Suppressor macrophage treated with lipopolysaccharide for 1 hour (primary cell): ENCODE results near the gene B4GALNT4.
"Not testable (repeated sequence)": the region's sequence is repeated elsewhere in the genome, so short reads cannot be mapped to it uniquely, and the experiment has no call there.

Experiments
- DNase-seq, 3 donors: peaks; one replicate each; pipeline ENCODE4 v3.0.0-alpha.2; 2020 to 2022

Gene B4GALNT4

DNA sequence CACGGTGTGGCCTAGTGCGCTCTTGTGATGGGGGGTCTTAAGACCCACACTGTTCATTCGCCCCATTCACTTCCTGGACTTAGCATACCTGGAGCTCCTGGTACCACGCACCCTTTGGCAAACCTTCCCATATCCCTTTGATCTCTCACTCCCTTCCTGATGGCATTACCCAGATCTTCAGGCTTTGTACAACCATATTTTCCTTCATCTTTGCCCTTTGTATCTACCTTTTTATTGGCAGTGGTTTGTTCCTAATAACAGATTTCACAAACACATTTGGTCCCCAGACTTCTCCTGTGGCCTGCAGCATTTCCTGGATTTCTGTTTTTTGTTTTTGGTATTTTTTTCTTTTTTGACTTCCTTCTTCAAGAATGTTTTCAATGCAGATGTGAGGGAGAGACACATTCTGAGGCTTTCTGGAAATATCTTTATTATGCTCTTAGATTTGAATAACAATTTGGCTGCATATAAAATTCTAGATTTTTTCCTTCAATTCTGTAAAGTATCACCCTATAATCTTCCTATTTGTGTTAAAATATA, 32.6 kb upstream of the B4GALNT4 start:
- DNase-seq: no peak

- DNase-seq: no peak
These were observed 31.6 kb upstream of the B4GALNT4 start for GRCh38 chr11:337711-338110.

GRCh38 chr11:339963-340362, 29.3 kb upstream of the B4GALNT4 start:
- DNase-seq: no peak

DNA sequence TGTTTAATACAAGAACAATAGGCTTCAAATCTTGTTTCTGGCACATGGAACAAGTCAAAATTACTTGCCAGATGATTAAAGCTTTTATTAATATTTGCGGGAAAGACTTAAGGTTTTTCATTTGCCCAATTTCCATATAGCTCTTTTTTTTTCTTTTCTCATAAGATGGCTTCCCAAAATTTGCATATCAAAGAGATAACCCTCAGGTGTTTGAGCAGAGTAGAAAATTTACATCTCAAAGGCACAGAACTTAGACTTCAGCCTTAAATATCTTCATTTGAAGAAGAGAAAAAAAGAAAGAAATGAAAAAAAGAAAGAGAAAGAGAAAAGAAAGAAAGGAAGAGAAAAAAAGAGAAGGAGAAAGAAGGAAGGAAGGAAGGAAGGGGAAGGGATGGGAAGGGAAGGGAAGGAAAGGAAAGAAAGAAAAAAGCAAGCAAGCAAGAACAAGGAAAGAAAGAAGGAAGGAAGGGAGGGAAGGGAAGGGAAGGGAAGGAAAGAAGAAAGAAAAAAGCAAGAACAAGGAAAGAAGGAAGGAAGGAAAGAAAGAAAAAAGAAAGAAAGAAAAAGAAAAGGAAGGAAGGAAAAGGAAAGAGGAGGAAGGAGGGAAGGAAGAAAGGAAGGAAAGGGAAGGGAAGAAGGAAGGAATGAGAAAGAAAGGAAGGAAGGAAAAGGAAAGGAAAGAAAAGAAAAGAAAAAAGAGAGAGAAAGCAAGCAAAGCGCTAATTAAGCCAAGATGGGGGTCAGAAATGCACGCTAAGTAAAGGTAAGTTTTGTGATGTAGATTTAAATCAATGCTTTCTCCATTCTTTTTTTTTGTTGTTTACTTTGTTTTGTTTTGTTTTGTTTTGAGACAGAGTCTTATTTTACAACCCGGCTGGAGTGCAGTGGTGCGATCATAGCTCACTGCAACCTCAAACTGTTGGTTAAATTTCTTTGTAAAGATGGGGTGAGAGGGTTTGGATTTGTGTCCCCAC, 28.5 kb upstream of the B4GALNT4 start:
- DNase-seq: no peak

DNA sequence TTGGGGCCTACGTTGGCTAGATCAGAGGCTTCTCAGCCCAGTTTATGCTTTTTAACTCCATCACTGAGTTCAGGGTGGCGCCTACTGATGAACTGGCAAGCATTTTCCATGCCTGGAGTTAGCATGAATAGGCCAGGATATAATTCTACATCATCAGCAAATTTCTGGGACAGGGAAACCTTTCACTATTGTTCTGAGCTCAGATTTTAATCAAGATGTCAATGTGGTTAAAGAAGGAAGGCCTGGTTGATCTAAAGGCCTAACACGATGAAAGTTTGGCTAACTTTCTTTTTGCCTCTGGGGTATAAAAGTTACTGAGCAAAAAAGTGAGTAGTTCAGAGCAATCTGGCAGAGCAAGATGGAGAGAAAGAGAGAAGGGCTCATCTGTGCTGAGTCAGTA, 27.0 kb upstream of the B4GALNT4 start:
- no peak for DNase-seq

GRCh38 chr11:344836-345578, 24.3 kb upstream of the B4GALNT4 start:
- DNase-seq: no peak

GRCh38 chr11:346529-346928, 22.8 kb upstream of the B4GALNT4 start:
- DNase-seq: no peak

- not testable (repeated sequence) for DNase-seq
These were observed 19.9 kb upstream of the B4GALNT4 start for GRCh38 chr11:349270-349954.

GRCh38 chr11:350033-350722, 19.1 kb upstream of the B4GALNT4 start:
- not testable (repeated sequence) for DNase-seq

DNA sequence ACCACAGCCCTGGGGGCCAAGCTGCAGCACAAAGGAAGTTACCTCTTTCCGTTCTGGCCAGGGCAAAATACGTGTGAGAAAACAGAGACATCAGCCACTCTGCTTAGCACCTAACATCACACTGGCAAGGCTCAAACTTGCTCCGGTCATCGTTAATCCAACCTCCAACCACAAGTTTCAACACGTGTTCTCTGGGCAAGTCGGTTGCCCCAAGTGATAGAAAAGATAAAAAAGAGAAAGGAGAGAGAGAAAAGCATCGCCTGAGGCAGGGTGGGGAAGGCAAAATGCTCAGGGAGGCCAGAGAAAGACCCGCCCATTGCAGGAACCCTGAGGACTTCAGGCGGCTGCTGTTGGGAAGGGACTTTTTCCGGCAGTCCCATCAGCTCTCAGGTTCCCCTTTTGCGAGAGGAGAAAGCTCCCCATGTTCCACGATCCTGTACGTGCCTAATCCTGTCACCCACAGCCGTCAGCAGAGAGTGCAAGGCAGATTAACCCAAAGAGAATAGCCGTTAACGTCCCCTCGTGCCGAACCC, 18.5 kb upstream of the B4GALNT4 start:
- DNase-seq: peak; percentile 81 to 85 (median 82)

GRCh38 chr11:351411-351810, 17.9 kb upstream of the B4GALNT4 start:
- DNase-seq: no peak

DNA sequence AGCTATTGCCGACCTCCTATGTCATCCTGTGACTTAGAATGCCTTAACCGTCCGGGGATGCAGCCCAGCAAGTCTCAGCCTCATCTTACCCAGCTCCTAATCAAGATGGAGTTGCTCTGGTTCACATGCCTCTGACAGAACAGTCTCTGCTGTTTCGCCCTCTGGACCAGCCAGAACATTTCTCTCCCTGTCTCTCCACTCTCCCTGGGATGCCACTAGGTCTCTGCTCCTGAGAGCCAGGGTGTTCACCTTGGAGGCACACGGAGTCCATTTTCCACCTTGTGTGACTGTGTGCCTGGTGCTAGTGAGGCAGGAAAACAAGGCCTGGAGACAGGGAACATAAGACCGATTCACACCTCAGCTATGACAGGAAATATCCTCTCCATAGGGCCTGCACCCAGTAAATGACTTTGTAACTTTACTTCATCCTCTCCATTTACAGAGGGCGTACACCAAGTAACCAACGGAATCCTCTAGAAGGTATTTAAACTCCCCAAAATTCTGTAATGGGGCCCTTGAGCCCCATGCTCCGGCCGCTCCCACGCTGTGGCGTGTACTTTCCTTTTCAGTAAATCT, 16.8 kb upstream of the B4GALNT4 start:
- DNase-seq: no peak

- DNase-seq: no peak
These were observed 16.0 kb upstream of the B4GALNT4 start for GRCh38 chr11:353179-353873.

DNA sequence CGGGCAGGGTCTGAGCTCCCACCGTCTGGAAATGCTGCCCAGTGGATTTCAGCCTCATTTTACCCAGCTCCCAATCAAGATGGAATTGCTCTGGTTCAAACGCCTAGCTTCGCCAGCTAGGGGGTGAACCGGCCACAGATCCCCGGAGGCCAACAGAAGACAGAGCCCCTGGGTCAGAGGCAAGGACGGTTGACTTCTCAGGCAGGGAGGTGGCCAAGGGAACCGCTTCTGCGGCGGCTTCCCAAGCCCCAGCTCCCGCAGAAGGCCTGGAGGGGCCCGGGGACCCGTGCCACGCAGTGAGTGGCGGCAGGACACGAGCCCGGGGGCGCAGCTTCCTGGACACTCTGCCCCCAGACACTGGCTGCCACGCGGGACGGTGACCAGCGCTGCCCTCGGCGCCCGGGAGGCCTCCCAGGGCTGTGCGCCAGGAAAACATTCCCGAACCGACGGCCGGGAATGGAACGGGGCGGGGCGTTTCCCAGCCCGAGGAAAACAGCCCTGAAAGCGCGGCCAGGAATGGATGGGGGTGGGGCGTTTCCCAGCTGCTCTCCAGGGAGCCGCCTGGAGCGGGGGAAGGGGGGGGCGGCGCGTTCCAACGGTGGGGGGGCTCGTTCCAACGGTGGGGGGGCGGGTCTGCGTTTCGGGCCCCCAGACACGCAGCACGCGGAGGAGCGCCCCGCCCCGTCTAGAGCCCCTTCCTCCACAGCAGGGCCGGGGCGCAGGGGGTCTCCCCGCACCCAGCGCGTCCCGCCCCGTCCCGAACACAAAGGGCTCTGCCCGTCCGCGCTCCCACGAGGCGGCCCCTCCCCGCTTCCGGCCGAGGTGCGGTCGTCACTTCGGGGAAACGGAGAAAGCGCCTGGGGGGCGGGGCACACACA, 13.5 kb upstream of the B4GALNT4 start:
- DNase-seq: peak in 2 of 3 donors; percentile 63 to 70

DNA sequence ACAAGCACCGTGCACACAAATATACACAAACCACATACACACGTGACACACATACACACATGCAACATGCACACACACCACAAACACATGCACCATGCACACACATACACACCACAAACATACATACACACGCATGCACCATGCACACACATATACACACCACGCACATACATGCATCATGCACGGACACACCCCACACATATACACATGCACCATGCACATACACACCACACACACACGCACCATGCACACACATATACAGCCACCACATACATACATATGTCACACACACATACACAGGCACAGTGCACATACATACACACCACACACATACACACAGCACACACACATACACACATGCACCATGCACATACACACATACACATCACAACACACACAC, 12.7 kb upstream of the B4GALNT4 start:
- no peak for DNase-seq

GRCh38 chr11:357582-357981, 11.7 kb upstream of the B4GALNT4 start:
- no peak for DNase-seq

GRCh38 chr11:358129-358800, 11.0 kb upstream of the B4GALNT4 start:
- DNase-seq: no peak

DNA sequence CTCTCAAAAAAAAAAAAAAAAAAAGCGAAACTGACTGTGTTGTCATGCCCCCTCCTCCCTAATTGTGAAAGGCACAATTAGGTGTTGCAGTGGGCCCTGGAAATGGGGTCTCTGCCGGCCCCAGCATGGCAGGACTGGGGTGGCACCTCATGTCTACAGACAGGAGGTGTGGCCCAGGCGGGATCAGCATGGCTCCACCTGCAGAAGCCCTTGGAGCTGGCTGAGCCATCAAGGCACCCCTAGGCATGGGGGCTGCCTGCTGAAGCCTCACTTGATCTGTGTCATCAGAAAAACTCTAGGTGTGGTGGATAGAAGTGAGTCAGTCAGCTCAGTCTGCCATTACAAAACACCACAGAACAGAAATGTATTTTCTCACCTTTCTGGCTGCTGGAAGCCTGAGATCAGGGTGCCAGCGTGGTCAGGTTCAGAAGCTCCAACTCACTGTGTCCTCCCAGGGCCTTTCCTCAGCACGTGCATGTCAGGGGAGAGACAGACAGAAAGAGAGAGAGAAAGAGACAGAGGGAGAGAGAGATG, 10.1 kb upstream of the B4GALNT4 start:
- no peak for DNase-seq
